NCI-H2171 (cell line): ENCODE results near the gene FAM90A1.
"Not testable (repeated sequence)": the region's sequence is repeated elsewhere in the genome, so short reads cannot be mapped to it uniquely, and the experiment has no call there.

Source experiments
- DNase-seq: peaks from one replicate; lab custom pipeline; 2025; lab: John Stamatoyannopoulos, UW

The FAM90A1 gene, protein sequence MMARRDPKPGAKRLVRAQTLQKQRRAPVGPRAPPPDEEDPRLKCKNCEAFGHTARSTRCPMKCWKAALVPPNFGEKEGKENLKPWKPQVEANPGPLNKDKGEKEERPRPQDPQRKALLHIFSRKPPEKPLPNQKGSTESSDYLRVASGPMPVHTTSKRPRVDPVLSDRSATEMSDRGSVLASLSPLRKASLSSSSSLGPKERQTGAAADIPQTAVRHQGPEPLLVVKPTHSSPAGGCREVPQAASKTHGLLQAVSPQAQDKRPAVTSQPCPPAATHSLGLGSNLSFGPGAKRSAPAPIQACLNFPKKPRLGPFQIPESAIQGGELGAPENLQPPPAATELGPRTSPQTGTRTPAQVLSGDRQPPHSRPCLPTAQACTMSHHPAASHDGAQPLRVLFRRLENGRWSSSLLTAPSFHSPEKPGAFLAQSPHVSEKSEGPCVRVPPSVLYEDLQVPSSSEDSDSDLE

GRCh38 chr12:8226992-8227731, at the start of gene FAM90A1:
TSS of gene FAM90A1 (minus strand) at chr12:8227618. CDS start at chr12:8224832, 2,786 bp downstream.
- not testable (repeated sequence) for DNase-seq

DNA sequence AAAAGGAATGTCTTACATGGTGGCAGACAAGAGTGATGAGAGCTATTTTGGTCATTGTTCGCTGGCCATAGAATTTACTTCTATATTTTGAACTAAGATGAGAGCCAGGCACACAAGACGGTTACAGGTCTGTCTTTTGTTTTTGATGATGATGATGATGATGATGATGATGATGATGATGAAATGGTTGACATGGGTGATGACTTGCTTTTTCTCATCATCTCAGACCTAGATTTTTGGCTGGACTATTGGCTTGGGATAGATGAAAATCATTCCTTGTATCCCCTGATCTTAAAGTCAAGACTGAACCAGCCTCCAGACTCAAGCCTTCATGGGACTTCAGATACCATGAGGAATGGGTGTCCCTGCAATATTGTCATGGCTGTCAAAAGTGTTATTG, 49.0 kb upstream of the FAM90A1 start:
- not testable (repeated sequence) for DNase-seq

- not testable (repeated sequence) for DNase-seq
Measured at GRCh38 chr12:8266706-8267105, 39.3 kb upstream of the FAM90A1 start.

DNA sequence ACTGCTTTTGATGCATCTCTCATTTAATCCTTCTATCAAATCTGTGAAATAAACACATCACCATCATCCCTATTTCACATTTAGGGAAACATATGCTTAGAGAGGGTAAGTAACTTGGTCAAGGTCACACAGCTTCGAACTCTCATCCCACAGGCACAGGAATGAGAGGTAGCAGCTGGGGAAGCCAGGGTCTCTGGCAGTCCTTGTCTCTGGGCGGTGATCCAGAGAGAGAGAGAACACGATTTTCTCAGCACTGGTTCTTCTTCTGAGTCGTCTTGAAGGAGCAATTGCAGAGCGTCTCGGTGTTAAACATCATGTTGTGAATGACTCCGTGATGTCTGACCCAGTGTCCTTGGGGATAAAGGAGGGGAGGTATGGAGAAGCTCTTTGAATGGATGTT, 36.8 kb upstream of the FAM90A1 start:
- DNase-seq, result not testable (repeated sequence)

GRCh38 chr12:8261111-8261554, 33.7 kb upstream of the FAM90A1 start:
- DNase-seq, result peak; percentile 91

DNA sequence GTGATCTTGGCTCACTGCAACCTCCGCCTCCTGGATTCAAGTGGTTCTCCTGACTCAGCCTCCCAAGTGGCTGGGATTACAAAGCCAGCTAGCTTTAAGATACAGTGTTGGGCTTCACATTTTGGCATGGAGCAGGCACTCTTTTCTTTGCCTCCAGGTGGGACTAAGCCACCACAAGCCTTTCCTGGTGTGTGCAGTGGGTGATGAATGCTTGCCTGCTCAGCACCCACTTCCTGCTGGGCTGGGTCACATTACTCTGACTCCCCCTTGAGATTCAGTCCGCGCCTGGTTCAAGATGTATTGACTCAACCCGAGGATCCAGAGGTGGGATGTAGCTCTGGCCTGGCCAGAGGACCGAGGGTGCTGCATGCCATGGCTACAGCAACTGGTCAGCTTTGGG, 28.9 kb upstream of the FAM90A1 start:
- DNase-seq, result not testable (repeated sequence)

GRCh38 chr12:8254705-8255104, 27.3 kb upstream of the FAM90A1 start:
- DNase-seq, result not testable (repeated sequence)

- DNase-seq, result not testable (repeated sequence)
Measured at GRCh38 chr12:8252056-8252818, 24.8 kb upstream of the FAM90A1 start.

GRCh38 chr12:8251616-8252015, 24.2 kb upstream of the FAM90A1 start:
- not testable (repeated sequence) for DNase-seq

- DNase-seq, result not testable (repeated sequence)
Measured at GRCh38 chr12:8246941-8247535, 19.6 kb upstream of the FAM90A1 start.

DNA sequence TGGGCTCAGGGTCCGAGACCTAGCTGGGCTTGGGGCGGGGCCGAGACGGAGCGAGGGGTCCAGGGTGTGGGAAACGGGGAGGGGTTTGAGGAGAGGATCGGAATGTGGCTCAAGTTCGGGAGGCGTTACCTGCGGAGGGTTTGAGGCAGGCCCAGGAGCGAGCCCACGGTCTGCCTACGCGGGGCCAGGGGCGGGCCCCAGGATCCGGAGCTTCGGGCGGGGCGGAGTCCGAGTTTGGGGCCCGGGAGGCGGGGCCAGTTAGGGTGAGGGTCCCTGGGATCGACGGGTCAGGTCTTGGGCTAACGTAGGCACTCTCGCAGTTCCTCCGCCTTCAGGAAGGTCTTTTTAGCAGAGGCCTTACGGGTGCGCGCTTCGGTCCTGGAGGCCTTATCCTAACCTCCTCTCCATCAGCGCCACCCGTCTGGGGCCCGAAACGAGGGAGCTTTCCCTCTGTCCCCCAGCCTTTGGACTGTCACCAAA, 16.3 kb upstream of the FAM90A1 start:
- peak; percentile 97 for DNase-seq

DNA sequence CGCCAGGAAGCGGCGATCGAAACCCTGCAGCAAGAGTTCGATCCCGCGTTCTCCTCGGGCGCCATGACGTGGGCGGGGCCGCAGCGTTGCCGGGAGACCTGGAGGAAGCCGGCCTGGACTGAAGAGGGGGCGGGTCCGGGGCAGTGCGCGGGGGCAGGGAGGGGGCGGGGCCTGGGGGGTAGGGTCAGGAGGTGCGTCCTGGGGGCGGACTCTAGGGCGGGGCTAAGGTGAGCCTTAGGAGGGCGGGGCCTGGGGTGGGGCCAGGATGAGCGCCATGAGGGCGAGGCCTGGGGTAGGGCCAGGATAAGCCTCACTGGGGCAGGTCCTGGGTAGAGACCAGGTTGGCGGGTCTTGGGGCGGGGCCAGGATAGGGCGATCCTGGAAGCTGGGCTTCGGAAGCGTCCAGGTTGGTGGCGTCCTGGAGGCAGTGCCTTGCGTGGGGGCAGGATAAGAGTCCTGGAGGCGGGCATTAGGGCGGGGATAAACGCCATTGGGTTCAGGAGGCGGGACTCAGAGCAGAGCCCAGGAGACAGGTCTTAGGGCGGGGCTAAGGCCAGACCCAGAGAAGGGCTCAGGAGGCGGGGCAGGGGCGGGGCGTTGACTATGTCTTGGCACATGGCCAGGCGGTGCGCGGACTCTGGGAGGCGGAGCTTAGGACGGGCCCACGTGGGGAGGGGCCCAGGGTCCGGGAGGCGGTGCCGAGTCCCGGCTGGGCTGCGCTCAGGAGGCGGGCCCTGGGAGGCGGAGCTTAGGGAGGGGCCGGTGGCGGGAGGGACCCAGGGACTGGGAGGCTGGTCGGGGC, 15.7 kb upstream of the FAM90A1 start:
- DNase-seq, result peak; percentile 100

DNA sequence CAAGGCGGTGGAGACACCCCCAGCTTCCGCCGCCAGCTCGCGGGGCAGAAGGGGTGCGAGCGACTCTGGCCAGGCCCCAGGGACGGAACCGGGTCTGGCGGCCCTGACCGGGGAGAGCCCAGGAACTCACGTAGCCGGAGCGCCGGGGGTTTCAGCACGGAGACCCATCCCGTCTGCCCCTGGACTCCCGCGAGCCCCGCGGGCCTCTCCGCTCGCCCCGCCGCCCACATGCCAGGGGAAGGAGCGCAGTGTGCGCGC, 15.1 kb upstream of the FAM90A1 start:
- DNase-seq, result not testable (repeated sequence)

DNA sequence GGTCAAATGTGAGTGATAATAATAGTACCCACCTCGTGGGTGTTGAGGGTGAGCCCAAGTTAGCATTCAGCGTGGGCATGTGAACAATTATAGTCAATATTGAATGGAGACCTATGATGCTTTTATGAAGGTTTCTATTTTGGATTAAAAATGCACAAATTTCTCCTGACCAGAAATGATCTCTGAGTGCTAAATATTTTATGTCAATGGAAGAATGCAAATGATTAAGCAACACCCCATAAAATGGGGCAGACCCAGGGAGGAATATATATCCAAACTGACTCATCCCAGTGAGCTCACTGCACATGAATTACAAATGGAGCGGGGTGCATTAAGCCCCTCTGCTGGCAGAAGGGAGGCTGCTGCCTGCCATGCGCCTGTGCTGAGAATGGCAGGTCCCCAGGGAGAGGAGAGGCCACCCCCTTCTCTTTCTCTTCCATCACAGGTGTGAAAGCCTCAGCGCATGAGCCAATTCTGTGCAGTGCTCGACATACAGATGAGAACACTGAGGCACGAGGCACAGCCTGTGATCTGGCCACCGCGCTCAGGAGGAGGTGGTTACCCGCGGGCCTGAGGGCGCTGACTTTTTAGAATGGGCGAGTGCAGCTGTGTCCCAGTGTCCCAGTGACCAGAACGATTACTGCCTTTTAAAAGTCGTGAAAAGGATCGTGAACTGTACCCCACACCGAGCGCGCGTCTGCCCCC, 14.7 kb upstream of the FAM90A1 start:
- peak; percentile 85 for DNase-seq

DNA sequence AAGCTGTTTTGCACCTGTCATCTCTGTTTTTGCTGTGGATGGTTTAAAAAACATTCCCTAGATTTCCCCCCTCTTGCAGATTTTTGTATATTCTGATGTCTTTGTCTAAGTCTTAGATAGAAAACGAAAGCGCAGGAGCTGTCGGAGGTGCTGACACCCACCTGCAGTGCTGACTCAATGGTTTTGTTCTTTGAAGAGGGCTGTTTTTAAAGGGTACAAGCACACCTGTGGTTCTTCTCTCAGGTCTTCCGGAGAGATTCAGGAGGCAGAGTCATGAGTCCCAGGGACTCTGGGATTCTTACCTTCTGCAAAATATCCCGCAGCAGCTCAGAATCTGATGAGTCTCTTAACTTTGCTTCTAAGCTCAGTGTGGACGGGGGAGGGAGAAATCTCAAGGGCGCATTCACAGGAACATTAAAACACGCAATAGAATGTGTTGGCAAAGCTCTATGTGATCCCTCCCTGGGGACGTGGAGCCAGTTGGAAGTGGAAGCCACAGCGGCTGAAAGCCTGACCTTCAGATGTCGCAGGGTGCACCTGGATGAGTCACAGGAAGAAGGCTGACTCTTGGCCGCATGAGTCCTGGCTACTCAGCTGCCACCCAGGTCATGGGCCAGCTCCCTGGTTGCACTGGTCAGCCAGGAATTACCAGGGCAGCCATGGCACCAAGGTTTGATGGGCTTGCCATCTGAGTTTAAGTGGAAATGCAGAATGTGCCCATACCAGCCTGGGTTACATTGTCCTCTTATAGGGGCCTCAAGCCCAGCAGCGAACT, 13.1 kb upstream of the FAM90A1 start:
- not testable (repeated sequence) for DNase-seq

- DNase-seq, result not testable (repeated sequence)
Measured at GRCh38 chr12:8237031-8237430, 9.6 kb upstream of the FAM90A1 start.

GRCh38 chr12:8235316-8236157, 8.1 kb upstream of the FAM90A1 start:
- not testable (repeated sequence) for DNase-seq

DNA sequence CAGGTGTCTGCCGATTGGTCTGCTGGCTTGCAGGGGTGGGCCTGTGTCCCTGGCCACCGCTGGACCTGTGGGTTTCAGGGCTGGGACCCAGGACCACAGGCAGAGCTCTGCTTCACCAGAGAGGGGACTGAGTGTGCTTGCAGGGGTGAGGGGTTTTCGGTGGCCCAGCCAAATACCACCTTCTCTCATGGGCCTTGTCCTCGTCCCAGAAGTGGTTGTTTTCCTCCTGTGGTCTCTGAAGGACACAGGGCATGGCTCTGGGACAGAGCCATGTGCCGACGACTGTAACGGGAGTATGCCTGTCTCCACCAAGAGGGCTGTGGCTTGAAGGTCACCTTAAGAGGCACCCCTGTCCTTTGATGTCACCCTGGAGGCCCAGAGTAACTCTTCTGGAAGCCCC, 7.3 kb upstream of the FAM90A1 start:
- not testable (repeated sequence) for DNase-seq
